Uterus (tissue), 2 donors: ENCODE measurements around the gene SLC16A3.

Source experiments
- POLR2A ChIP-seq, 2 donors: fragments of 450-650 bp; IDR thresholded peaks; one replicate each; pipeline ENCODE4 v1.6.1; 2016; ENCODE audit warnings: antibody characterized with exemption in 2 of 2, mild to moderate bottlenecking in 1 of 2, moderate library complexity in 1 of 2
- TF ChIP-seq, protein P1 (sequence below), 4 experiments: fragments of 200-600 bp in 2 of 4; fragments of 450-650 bp in 2 of 4; sonication (generic) in 2 of 4; IDR thresholded peaks; one replicate each; pipeline ENCODE4 v1.5.1; 2016 to 2019; ENCODE audit warnings: antibody characterized with exemption in 4 of 4, mild to moderate bottlenecking in 2 of 4, moderate library complexity in 1 of 4

- TF ChIP-seq, protein P1, sequence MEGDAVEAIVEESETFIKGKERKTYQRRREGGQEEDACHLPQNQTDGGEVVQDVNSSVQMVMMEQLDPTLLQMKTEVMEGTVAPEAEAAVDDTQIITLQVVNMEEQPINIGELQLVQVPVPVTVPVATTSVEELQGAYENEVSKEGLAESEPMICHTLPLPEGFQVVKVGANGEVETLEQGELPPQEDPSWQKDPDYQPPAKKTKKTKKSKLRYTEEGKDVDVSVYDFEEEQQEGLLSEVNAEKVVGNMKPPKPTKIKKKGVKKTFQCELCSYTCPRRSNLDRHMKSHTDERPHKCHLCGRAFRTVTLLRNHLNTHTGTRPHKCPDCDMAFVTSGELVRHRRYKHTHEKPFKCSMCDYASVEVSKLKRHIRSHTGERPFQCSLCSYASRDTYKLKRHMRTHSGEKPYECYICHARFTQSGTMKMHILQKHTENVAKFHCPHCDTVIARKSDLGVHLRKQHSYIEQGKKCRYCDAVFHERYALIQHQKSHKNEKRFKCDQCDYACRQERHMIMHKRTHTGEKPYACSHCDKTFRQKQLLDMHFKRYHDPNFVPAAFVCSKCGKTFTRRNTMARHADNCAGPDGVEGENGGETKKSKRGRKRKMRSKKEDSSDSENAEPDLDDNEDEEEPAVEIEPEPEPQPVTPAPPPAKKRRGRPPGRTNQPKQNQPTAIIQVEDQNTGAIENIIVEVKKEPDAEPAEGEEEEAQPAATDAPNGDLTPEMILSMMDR (IDR thresholded peaks at IDR 0.05), result no peak
- no peak for TF ChIP-seq POLR2A (IDR thresholded peaks at IDR 0.05)
Observed at GRCh38 chr17:82215972-82216300, 12.9 kb upstream of the SLC16A3 start.
